GM23338 (cell line): ENCODE data around the gene CFAP299. TPM values are rescaled to one million over a fixed set of nuclear protein-coding genes. Genes with fewer than 3 reads are reported as not detected.

Source experiments
- ATAC-seq: fragments of 200-7000 bp; cut with Tn5 transposase; 3 replicates; pipeline ENCODE4 v1.9.1; 2020
- DNase-seq: peaks from one replicate; pipeline ENCODE4 v3.0.0-alpha.2; 2015; ENCODE audit warnings: low spot score
- H2AFZ ChIP-seq: fragments of 200-600 bp; sonication (generic); 2 replicates; pipeline ENCODE4 v1.8.0; 2016; ENCODE audit warnings: antibody characterized with exemption, mild to moderate bottlenecking, moderate library complexity
- H3F3A ChIP-seq: fragments of 200-600 bp; sonication (generic); replicated peaks from 2 replicates; pipeline ENCODE4 v1.8.0; 2017; ENCODE audit warnings: antibody characterized with exemption, mixed run types, low read depth
- H3K27ac ChIP-seq: fragments of 200-600 bp; sonication (generic); 2 replicates; pipeline ENCODE4 v1.6.1; 2016; ENCODE audit warnings: low read depth
- H3K27me3 ChIP-seq: fragments of 200-600 bp; sonication (generic); 2 replicates; pipeline ENCODE4 v1.8.0; 2016; ENCODE audit warnings: mild to moderate bottlenecking, mixed run types, moderate library complexity; ENCODE audit not compliant: insufficient read depth
- H3K36me3 ChIP-seq: fragments of 200-600 bp; sonication (generic); 2 replicates; pipeline ENCODE4 v1.8.0; 2016; ENCODE audit warnings: mild to moderate bottlenecking; ENCODE audit not compliant: insufficient read depth
- H3K4me1 ChIP-seq: fragments of 200-600 bp; sonication (generic); 2 replicates; pipeline ENCODE4 v1.8.0; 2016; ENCODE audit warnings: mild to moderate bottlenecking, moderate library complexity; ENCODE audit not compliant: insufficient read depth
- H3K4me2 ChIP-seq: fragments of 200-600 bp; sonication (generic); 2 replicates; pipeline ENCODE4 v1.7.1; 2017; ENCODE audit warnings: mixed run types
- H3K4me3 ChIP-seq: fragments of 200-600 bp; sonication (generic); 2 replicates; pipeline ENCODE4 v1.6.1; 2016; ENCODE audit warnings: mixed run types
- H3K79me2 ChIP-seq: fragments of 200-600 bp; sonication (generic); replicated peaks from 2 replicates; pipeline ENCODE4 v1.8.0; 2017; ENCODE audit warnings: mild to moderate bottlenecking; ENCODE audit not compliant: insufficient read depth
- H3K9me2 ChIP-seq: fragments of 200-600 bp; sonication (generic); 2 replicates; pipeline ENCODE4 v1.8.0; 2017; ENCODE audit not compliant: insufficient read depth
- H4K20me1 ChIP-seq: fragments of 200-600 bp; sonication (generic); replicated peaks from 2 replicates; pipeline ENCODE4 v1.8.0; 2017; ENCODE audit warnings: mild to moderate bottlenecking; ENCODE audit not compliant: insufficient read depth
- H3K27ac Mint-ChIP-seq: 2 replicates; pipeline ENCODE4 v1.8.0; 2020; ENCODE audit warnings: inconsistent platforms, mild to moderate bottlenecking, moderate library complexity, mixed read lengths
- H3K27me3 Mint-ChIP-seq: 3 replicates; pipeline ENCODE4 v1.8.0; 2022; ENCODE audit warnings: low read depth, mild to moderate bottlenecking, moderate library complexity, mixed read lengths, inconsistent platforms; ENCODE audit not compliant: insufficient read depth, poor library complexity
- H3K36me3 Mint-ChIP-seq: 3 replicates; pipeline ENCODE4 v1.8.0; 2021; ENCODE audit warnings: low read depth, mild to moderate bottlenecking, inconsistent platforms, moderate library complexity, mixed read lengths
- H3K4me1 Mint-ChIP-seq: 3 replicates; pipeline ENCODE4 v1.8.0; 2020; ENCODE audit warnings: mild to moderate bottlenecking, inconsistent platforms, mixed read lengths
- H3K4me3 Mint-ChIP-seq: 3 replicates; pipeline ENCODE4 v1.8.0; 2021; ENCODE audit warnings: moderate library complexity, mild to moderate bottlenecking, inconsistent platforms, mixed read lengths
- H3K9me3 Mint-ChIP-seq: 3 replicates; pipeline ENCODE4 v1.8.0; 2020; ENCODE audit warnings: moderate library complexity, mild to moderate bottlenecking, inconsistent platforms, mixed read lengths
- CREB1 ChIP-seq: fragments of 250-450 bp; sonication (Bioruptor Pico); IDR thresholded peaks from 2 replicates; pipeline ENCODE4 v1.5.0; 2020; ENCODE audit warnings: low read depth, mild to moderate bottlenecking, moderate library complexity
- CTCF ChIP-seq, 2 experiments: fragments of 200-600 bp in 1 of 2; sonication (generic) in 1 of 2; conservative IDR thresholded peaks; 2 replicates each; pipeline versions ENCODE4 v1.5.1 to v1.6.1; 2016 to 2017; ENCODE audit warnings: antibody characterized with exemption in 2 of 2, low read depth in 2 of 2, mild to moderate bottlenecking in 2 of 2, moderate library complexity in 1 of 2
- ETS1 ChIP-seq: IDR thresholded peaks from 2 replicates; pipeline ENCODE4 v1.6.1; 2016; ENCODE audit warnings: antibody characterized with exemption
- EZH2phosphoT487 ChIP-seq: fragments of 200-600 bp; sonication (generic); IDR thresholded peaks from one replicate; pipeline ENCODE4 v1.8.1; 2018; ENCODE audit warnings: antibody characterized with exemption; ENCODE audit not compliant: unreplicated experiment
- JUNB ChIP-seq: IDR thresholded peaks from one replicate; pipeline ENCODE4 v1.6.1; 2016; ENCODE audit warnings: antibody characterized with exemption; ENCODE audit not compliant: unreplicated experiment
- NANOG ChIP-seq: IDR thresholded peaks from 2 replicates; pipeline ENCODE4 v1.6.1; 2016; ENCODE audit warnings: antibody characterized with exemption, borderline replicate concordance
- POLR2AphosphoS5 ChIP-seq: IDR thresholded peaks from 2 replicates; pipeline ENCODE4 v1.6.1; 2016; ENCODE audit warnings: antibody characterized with exemption, low read depth
- REST ChIP-seq: IDR thresholded peaks from one replicate; pipeline ENCODE4 v1.6.1; 2018; ENCODE audit warnings: antibody characterized with exemption; ENCODE audit not compliant: unreplicated experiment
- STAT1 ChIP-seq: IDR thresholded peaks from one replicate; pipeline ENCODE4 v1.6.1; 2016; ENCODE audit warnings: antibody characterized with exemption; ENCODE audit not compliant: unreplicated experiment
- ZNF114 ChIP-seq: fragments of 250-450 bp; sonication (Bioruptor Pico); IDR thresholded peaks from 2 replicates; pipeline ENCODE4 v1.5.0; 2020; ENCODE audit warnings: mild to moderate bottlenecking, moderate library complexity
- ZNF331 ChIP-seq: fragments of 250-450 bp; sonication (Bioruptor Pico); IDR thresholded peaks from 2 replicates; pipeline ENCODE4 v1.5.0; 2020; ENCODE audit warnings: low read depth, mild to moderate bottlenecking, moderate library complexity
- ZNF462 ChIP-seq: fragments of 250-450 bp; sonication (Bioruptor Pico); IDR thresholded peaks from 2 replicates; pipeline ENCODE4 v1.5.0; 2020; ENCODE audit warnings: mild to moderate bottlenecking, moderate library complexity
- polyA plus RNA-seq: library from polyadenylated mRNA; unstranded; fragments of >200 nt; fragmentation: Nextera tagmentation; extraction: Ambion mirVana; gene quantifications from 2 replicates; pipeline ENCODE4 v1.2.1, GENCODE V29; 2016
- total RNA-seq: library from RNA; depleted of rRNA; stranded (reverse); fragments of >200 nt; shearing (Covaris generic); gene quantifications from 2 replicates; pipeline ENCODE4 v1.2.3, GENCODE V29; 2014

The CFAP299 gene
- total and polyA plus RNA-seq, 2 experiments from 2014 or later = not detected

GRCh38 chr4:80420638-80421037, 85.1 kb downstream of the CFAP299 start (continued):
- TF ChIP-seq ZNF462 = no peak
- TF ChIP-seq CREB1 (CRISPR knock-in tag) = no peak
- no peak for TF ChIP-seq EZH2phosphoT487

- no peak overlapping the region for H3K27ac ChIP-seq
- H3K36me3 Mint-ChIP-seq = no peaks in the 10 kb centered on the region
- H3K4me2 ChIP-seq = no peak overlapping the region
- H3K27me3 ChIP-seq = no peaks in the 10 kb centered on the region
- peaks cover 7% of the 10 kb centered on the region for H3K4me1 ChIP-seq
- H4K20me1 ChIP-seq = no peaks in the 10 kb centered on the region
- H3F3A ChIP-seq = no peaks in the 10 kb centered on the region
- H3K79me2 ChIP-seq = no peaks in the 10 kb centered on the region
- H3K27ac Mint-ChIP-seq = no peak overlapping the region
- no peaks in the 10 kb centered on the region for H3K27me3 Mint-ChIP-seq
- no peak for ATAC-seq
- no peaks in the 10 kb centered on the region for H3K9me3 Mint-ChIP-seq
- H3K9me2 ChIP-seq = no peaks in the 10 kb centered on the region
- H3K4me1 Mint-ChIP-seq = peaks cover 25% of the 10 kb centered on the region
- no peaks in the 10 kb centered on the region for H3K36me3 ChIP-seq
- DNase-seq = no peak
- no peak overlapping the region for H3K4me3 ChIP-seq
- no peak overlapping the region for H2AFZ ChIP-seq
- no peak overlapping the region for H3K4me3 Mint-ChIP-seq
- no peak for TF ChIP-seq STAT1
- no peak for TF ChIP-seq REST
- no peak for TF ChIP-seq EZH2phosphoT487
- no peak for TF ChIP-seq NANOG
- TF ChIP-seq CTCF (conservative IDR thresholded peaks at IDR 0.05; ENCODE audit: low read depth in 2 of 2) = no peak
- no peak for TF ChIP-seq ZNF114 (CRISPR knock-in tag)
- TF ChIP-seq ETS1 = no peak
- no peak for TF ChIP-seq JUNB
- TF ChIP-seq ZNF331 (CRISPR knock-in tag) = no peak
- no peak for TF ChIP-seq CREB1 (CRISPR knock-in tag)
- no peak for TF ChIP-seq POLR2AphosphoS5
Observed at GRCh38 chr4:80422727-80423404, 87.3 kb downstream of the CFAP299 start.
